Measurements from ENCODE around the gene TM4SF18.

The TM4SF18 gene

DNA sequence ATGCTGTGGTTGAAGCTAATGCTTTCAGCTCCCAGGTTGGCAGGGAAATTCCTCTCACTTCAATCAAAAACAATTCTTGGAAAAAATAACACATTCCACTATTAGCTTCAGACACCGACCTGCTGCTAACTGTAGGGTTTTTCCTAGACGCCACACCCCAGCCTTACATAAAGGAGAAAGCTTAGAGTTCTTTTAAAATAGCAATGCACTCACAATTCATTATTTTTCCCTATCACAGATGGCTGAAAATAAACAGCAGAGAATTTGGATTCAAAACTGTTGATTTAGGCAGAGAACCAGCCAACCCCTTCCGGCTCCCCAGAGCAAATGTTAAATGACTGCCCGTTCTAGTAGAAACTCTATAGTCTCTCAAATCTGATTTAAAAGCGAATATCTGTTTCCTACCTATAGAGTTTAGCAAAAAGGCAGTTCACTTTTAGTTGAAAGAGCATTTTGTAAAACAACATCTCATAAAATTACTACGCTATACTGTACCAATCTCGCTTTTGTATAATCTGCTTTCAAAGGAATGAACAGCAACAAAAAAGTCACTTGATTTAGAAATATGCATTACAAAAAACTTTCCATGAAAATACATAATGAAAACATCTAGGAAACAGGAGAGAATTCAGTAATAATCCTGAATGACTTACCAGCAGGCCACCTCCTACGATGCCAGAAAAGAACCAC lies 43.4 kb upstream of the TM4SF18 start:
- TF ChIP-seq, protein P1, sequence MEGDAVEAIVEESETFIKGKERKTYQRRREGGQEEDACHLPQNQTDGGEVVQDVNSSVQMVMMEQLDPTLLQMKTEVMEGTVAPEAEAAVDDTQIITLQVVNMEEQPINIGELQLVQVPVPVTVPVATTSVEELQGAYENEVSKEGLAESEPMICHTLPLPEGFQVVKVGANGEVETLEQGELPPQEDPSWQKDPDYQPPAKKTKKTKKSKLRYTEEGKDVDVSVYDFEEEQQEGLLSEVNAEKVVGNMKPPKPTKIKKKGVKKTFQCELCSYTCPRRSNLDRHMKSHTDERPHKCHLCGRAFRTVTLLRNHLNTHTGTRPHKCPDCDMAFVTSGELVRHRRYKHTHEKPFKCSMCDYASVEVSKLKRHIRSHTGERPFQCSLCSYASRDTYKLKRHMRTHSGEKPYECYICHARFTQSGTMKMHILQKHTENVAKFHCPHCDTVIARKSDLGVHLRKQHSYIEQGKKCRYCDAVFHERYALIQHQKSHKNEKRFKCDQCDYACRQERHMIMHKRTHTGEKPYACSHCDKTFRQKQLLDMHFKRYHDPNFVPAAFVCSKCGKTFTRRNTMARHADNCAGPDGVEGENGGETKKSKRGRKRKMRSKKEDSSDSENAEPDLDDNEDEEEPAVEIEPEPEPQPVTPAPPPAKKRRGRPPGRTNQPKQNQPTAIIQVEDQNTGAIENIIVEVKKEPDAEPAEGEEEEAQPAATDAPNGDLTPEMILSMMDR (conservative IDR thresholded peaks at IDR 0.05), result no peak
- H3K27ac ChIP-seq, result peak overlapping the region; percentile 98

DNA sequence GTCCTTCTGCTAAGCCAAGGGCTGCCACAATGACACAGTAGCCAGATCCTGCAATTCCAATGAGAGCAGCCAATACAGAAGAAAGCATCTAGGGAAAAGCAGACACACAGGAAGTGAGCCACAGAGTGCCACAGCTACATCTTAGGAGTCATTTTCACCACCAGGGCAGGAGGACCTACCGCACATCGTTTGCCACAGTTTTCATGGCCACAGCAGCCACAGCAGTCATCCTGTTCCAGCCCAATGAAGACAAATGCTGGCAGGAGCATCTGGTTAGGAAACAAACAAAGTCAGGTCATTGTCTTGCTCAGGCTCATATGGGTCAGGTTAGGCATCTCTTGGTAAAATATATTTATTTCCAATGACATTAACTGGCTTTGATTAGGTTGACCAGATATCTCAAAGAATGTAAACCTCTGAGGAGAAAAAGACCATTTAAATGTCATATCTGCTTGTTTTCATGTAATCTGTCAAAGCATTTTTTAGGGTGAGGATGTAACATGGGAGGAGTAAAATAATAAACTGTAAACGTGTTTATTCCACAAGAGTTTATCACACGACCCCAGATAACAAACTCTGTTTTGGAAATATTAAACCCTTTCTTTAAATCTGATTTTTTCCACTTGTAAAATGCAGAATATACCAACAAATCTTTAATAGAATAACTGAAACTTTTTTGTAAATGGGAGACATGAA lies 42.2 kb upstream of the TM4SF18 start:
- TF ChIP-seq, protein P1 (conservative IDR thresholded peaks at IDR 0.05), result no peak
- peak overlapping the region; percentile 98 for H3K27ac ChIP-seq

DNA sequence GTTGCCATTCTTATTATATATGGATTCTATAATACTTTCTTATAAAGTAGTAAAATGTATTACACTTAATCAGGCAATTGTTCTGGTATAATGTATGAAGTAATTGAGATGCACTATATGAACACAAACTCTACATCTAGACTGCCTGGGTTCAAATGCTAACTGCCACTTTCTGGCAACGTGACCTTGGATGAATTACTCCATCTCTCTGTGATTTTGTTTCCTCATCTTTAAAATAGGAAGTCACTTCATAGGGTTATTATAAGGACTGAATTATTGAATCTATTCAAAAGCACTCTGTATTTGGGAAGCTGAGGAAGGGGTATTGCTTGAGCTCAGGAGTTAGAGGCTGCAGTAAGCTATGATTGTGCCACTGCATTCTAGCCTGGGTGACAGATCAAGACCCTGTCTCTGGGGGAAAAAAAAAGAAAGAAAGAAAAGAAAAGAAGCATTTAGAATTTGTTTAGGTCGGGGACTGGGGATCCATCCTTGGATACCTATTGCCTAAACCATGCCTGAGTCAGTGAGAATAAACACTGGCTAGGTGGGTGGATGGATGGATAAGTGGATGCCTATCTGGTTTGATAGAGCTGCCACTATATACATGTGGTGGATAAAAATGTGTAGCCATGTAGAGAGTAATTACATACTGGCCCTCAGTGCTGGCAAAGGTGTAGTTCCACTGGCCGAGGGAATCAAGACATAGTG lies 41.5 kb upstream of the TM4SF18 start:
- H3K27ac ChIP-seq, result no peak overlapping the region
- TF ChIP-seq, protein P1 (conservative IDR thresholded peaks at IDR 0.05), result no peak

DNA sequence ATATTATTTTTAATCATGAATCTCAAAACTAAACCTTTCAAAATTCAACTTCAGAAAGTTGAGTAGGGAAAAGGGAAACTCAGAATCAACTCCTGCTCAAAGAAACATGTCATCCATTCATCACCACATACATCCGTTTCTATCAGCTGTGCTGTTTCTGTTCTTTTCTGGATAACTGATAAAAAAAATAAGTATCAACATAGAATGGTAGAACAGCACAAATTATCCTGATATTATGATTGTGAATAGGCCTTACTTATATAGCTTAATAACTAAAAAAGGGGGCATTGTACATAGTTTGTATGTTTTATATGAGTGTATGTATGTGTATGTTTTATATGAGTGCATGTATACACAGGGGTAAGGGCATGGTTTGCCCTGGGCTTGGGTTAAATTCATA lies 41.0 kb upstream of the TM4SF18 start:
- H3K27ac ChIP-seq, result no peak overlapping the region
- TF ChIP-seq, protein P1 (conservative IDR thresholded peaks at IDR 0.05), result no peak

DNA sequence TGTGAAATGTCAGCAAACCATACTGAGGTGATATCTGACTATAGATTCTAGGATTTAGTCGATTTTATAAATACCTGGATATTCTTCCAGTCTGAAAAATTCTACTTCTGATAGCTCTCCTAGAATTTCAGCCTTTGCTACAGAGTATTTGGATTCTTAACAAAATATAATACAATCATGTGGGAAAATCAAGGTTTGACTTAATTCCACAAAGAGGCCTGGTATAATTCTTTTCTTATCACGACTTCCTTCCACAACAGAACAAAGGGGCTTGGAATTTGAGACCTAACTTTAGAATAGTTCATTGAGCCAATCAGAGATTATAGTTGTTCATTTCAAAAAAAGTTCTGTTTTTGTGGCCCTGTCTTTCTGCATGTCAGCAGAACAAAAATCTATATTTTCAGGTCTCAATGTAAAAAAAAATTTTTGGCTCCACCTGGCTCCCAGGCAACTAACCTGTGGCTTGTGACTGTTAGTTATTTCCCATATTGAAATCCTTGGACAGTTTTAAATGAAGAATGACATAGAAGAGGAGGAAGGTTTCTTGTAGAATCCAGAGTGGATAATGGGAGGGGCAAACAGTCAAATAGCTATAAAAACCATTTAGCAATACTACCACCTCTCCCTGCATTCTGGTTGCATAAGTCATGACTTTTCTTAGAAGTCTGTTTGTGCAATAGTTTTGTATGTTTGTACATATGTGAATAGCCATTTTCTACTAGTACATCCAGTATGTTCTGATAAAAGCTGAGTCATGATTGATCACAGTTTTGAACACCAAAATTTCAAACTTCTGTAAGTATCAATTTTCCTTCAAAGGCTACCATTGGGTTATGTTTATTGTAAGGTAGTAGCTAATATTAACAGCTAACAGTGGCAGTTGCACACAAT lies 40.0 kb upstream of the TM4SF18 start:
- TF ChIP-seq, protein P1 (conservative IDR thresholded peaks at IDR 0.05), result no peak
- no peak overlapping the region for H3K27ac ChIP-seq

DNA sequence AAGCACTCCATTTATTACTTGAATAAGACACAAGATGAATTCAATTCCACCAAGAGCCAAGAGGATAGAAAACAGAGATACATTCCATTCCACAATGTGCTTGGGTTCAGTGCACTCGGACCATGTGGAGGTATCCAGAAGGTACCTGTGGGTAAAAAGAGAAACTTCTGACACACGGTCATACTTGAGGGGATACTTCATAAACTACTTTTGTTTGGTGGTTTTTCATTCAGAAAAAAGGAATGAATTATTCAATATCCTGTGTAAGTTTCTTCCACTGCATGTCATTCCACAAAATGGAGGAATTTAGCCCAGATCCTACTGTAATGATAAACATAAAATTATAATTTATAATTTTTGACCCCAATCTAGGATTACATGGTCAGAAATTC lies 38.3 kb upstream of the TM4SF18 start:
- peak overlapping the region; percentile 55; the same call in 1 of the 2 replicates for H3K27ac ChIP-seq
- TF ChIP-seq, protein P1 (conservative IDR thresholded peaks at IDR 0.05), result no peak

Measured in VCaP (cell line).